NB4 (cell line): ENCODE data around the gene CDK15.
"Not testable (repeated sequence)": the region's sequence is repeated elsewhere in the genome, so short reads cannot be mapped to it uniquely, and the experiment has no call there.

Source experiments
- DNase-seq: peaks from one replicate; pipeline ENCODE4 v3.0.0; 2010; ENCODE audit warnings: low read depth
- H3K4me3 ChIP-seq: one replicate; pipeline ENCODE4 v1.5.1; 2011; ENCODE audit warnings: mild to moderate bottlenecking, low read depth, low read length, moderate library complexity
- CTCF ChIP-seq: IDR thresholded peaks from one replicate; pipeline ENCODE4 v1.5.1; 2012; ENCODE audit warnings: low read depth, low read length
- MAX ChIP-seq: IDR thresholded peaks from 2 replicates; pipeline ENCODE4 v1.6.1; 2011; ENCODE audit warnings: low read depth, low read length
- MYC ChIP-seq: IDR thresholded peaks from 2 replicates; pipeline ENCODE4 v1.6.1; 2011; ENCODE audit warnings: low read depth, low read length
- POLR2A ChIP-seq: IDR thresholded peaks from 2 replicates; pipeline ENCODE4 v1.6.1; 2011; ENCODE audit warnings: mild to moderate bottlenecking; ENCODE audit not compliant: insufficient read length; ENCODE audit errors: extremely low read depth

The CDK15 gene

GRCh38 chr2:201797175-201797840 lies 9.0 kb upstream of the CDK15 start:
- TF ChIP-seq MYC (no peak), MAX (no peak), CTCF (no peak), POLR2A (no peak)
- no peak overlapping the region for H3K4me3 ChIP-seq
- no peak for DNase-seq

DNA sequence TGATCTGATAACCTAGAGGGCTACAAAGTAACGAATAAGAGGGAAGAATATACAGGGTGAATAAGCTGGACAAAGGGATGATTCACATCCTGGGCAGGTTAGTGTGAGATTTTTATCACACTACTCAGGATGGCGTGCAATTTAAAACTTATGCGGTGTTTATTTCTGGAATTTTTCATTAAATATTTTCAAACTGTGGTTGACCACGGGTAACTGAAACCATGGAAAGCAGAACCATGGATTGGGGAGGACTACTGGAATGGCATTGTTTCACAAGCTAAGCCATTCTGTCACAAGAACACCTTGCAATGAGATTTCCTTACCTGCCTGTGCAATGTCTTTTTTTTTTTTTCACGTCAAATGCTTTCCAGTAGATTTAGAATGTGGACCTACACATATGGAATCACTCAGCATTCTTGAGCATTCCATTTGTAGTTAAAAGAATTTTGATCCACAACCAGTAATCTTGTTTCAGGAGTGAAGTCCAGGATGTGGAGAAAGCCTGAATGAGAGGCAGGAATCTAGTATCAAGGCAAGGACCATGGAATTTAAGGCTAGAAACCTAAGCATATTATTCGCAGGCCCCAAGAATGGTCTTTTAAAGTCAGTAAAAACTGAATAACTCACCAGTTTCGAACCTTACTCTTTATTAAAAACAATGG lies 8.0 kb upstream of the CDK15 start:
- DNase-seq = peak; percentile 37
- H3K4me3 ChIP-seq = no peak overlapping the region
- TF ChIP-seq MYC = no peak
- TF ChIP-seq CTCF = no peak
- TF ChIP-seq POLR2A = no peak
- no peak for TF ChIP-seq MAX

DNA sequence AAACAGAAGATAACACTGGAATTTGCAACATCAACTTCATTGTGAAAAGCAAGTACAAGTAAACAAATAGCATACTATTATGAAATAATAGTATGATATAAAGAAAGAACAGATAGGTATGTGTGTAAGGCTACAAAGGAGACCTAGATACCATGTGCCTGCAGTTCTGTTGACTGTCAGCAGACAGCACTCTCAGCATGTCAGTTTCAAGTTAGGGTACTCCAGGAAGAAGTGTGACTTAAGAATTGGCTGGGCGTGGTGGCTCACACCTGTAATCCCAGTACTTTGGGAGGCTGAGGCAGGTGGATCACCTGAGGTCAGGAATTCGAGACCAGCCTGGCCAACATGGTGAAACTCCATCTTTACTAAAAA lies 7.4 kb upstream of the CDK15 start:
- peak; percentile 53 for DNase-seq
- not testable (repeated sequence) for H3K4me3 ChIP-seq
- peak; percentile 38 for TF ChIP-seq CTCF
- peak; percentile 82 for TF ChIP-seq MAX
- peak; percentile 60 for TF ChIP-seq MYC

- no peak for TF ChIP-seq CTCF
- no peak for TF ChIP-seq MAX
- H3K4me3 ChIP-seq = no peak overlapping the region
- no peak for DNase-seq
These were observed 1.2 kb downstream of the CDK15 start for GRCh38 chr2:201807452-201807999.

- no peak for TF ChIP-seq MAX
- no peak for TF ChIP-seq POLR2A
- TF ChIP-seq CTCF = no peak
- no peak for TF ChIP-seq MYC
- no peak for DNase-seq
- H3K4me3 ChIP-seq = no peak overlapping the region
These were observed 1.7 kb downstream of the CDK15 start for GRCh38 chr2:201808027-201808426.
